GM23338 (cell line): ENCODE data around the gene RENBP. TPM values are rescaled to one million over a fixed set of nuclear protein-coding genes. Genes with fewer than 3 reads are reported as not detected.

Experiments
- ATAC-seq: fragments of 200-7000 bp; cut with Tn5 transposase; 3 replicates; pipeline ENCODE4 v1.9.1; 2020
- DNase-seq: peaks from one replicate; pipeline ENCODE4 v3.0.0-alpha.2; 2015; ENCODE audit warnings: low spot score
- H2AFZ ChIP-seq: fragments of 200-600 bp; sonication (generic); 2 replicates; pipeline ENCODE4 v1.8.0; 2016; ENCODE audit warnings: antibody characterized with exemption, mild to moderate bottlenecking, moderate library complexity
- H3F3A ChIP-seq: fragments of 200-600 bp; sonication (generic); replicated peaks from 2 replicates; pipeline ENCODE4 v1.8.0; 2017; ENCODE audit warnings: antibody characterized with exemption, mixed run types, low read depth
- H3K27ac ChIP-seq: fragments of 200-600 bp; sonication (generic); 2 replicates; pipeline ENCODE4 v1.6.1; 2016; ENCODE audit warnings: low read depth
- H3K27me3 ChIP-seq: fragments of 200-600 bp; sonication (generic); 2 replicates; pipeline ENCODE4 v1.8.0; 2016; ENCODE audit warnings: mild to moderate bottlenecking, mixed run types, moderate library complexity; ENCODE audit not compliant: insufficient read depth
- H3K36me3 ChIP-seq: fragments of 200-600 bp; sonication (generic); 2 replicates; pipeline ENCODE4 v1.8.0; 2016; ENCODE audit warnings: mild to moderate bottlenecking; ENCODE audit not compliant: insufficient read depth
- H3K4me1 ChIP-seq: fragments of 200-600 bp; sonication (generic); 2 replicates; pipeline ENCODE4 v1.8.0; 2016; ENCODE audit warnings: mild to moderate bottlenecking, moderate library complexity; ENCODE audit not compliant: insufficient read depth
- H3K4me2 ChIP-seq: fragments of 200-600 bp; sonication (generic); 2 replicates; pipeline ENCODE4 v1.7.1; 2017; ENCODE audit warnings: mixed run types
- H3K4me3 ChIP-seq: fragments of 200-600 bp; sonication (generic); 2 replicates; pipeline ENCODE4 v1.6.1; 2016; ENCODE audit warnings: mixed run types
- H3K79me2 ChIP-seq: fragments of 200-600 bp; sonication (generic); replicated peaks from 2 replicates; pipeline ENCODE4 v1.8.0; 2017; ENCODE audit warnings: mild to moderate bottlenecking; ENCODE audit not compliant: insufficient read depth
- H3K9me2 ChIP-seq: fragments of 200-600 bp; sonication (generic); 2 replicates; pipeline ENCODE4 v1.8.0; 2017; ENCODE audit not compliant: insufficient read depth
- H4K20me1 ChIP-seq: fragments of 200-600 bp; sonication (generic); replicated peaks from 2 replicates; pipeline ENCODE4 v1.8.0; 2017; ENCODE audit warnings: mild to moderate bottlenecking; ENCODE audit not compliant: insufficient read depth
- H3K27ac Mint-ChIP-seq: 2 replicates; pipeline ENCODE4 v1.8.0; 2020; ENCODE audit warnings: inconsistent platforms, mild to moderate bottlenecking, moderate library complexity, mixed read lengths
- H3K27me3 Mint-ChIP-seq: 3 replicates; pipeline ENCODE4 v1.8.0; 2022; ENCODE audit warnings: low read depth, mild to moderate bottlenecking, moderate library complexity, mixed read lengths, inconsistent platforms; ENCODE audit not compliant: insufficient read depth, poor library complexity
- H3K36me3 Mint-ChIP-seq: 3 replicates; pipeline ENCODE4 v1.8.0; 2021; ENCODE audit warnings: low read depth, mild to moderate bottlenecking, inconsistent platforms, moderate library complexity, mixed read lengths
- H3K4me1 Mint-ChIP-seq: 3 replicates; pipeline ENCODE4 v1.8.0; 2020; ENCODE audit warnings: mild to moderate bottlenecking, inconsistent platforms, mixed read lengths
- H3K4me3 Mint-ChIP-seq: 3 replicates; pipeline ENCODE4 v1.8.0; 2021; ENCODE audit warnings: moderate library complexity, mild to moderate bottlenecking, inconsistent platforms, mixed read lengths
- H3K9me3 Mint-ChIP-seq: 3 replicates; pipeline ENCODE4 v1.8.0; 2020; ENCODE audit warnings: moderate library complexity, mild to moderate bottlenecking, inconsistent platforms, mixed read lengths
- CREB1 ChIP-seq: fragments of 250-450 bp; sonication (Bioruptor Pico); IDR thresholded peaks from 2 replicates; pipeline ENCODE4 v1.5.0; 2020; ENCODE audit warnings: low read depth, mild to moderate bottlenecking, moderate library complexity
- EZH2phosphoT487 ChIP-seq: fragments of 200-600 bp; sonication (generic); IDR thresholded peaks from one replicate; pipeline ENCODE4 v1.8.1; 2018; ENCODE audit warnings: antibody characterized with exemption; ENCODE audit not compliant: unreplicated experiment
- JUNB ChIP-seq: IDR thresholded peaks from one replicate; pipeline ENCODE4 v1.6.1; 2016; ENCODE audit warnings: antibody characterized with exemption; ENCODE audit not compliant: unreplicated experiment
- NANOG ChIP-seq: IDR thresholded peaks from 2 replicates; pipeline ENCODE4 v1.6.1; 2016; ENCODE audit warnings: antibody characterized with exemption, borderline replicate concordance
- POLR2AphosphoS5 ChIP-seq: IDR thresholded peaks from 2 replicates; pipeline ENCODE4 v1.6.1; 2016; ENCODE audit warnings: antibody characterized with exemption, low read depth
- REST ChIP-seq: IDR thresholded peaks from one replicate; pipeline ENCODE4 v1.6.1; 2018; ENCODE audit warnings: antibody characterized with exemption; ENCODE audit not compliant: unreplicated experiment
- STAT1 ChIP-seq: IDR thresholded peaks from one replicate; pipeline ENCODE4 v1.6.1; 2016; ENCODE audit warnings: antibody characterized with exemption; ENCODE audit not compliant: unreplicated experiment
- ZNF331 ChIP-seq: fragments of 250-450 bp; sonication (Bioruptor Pico); IDR thresholded peaks from 2 replicates; pipeline ENCODE4 v1.5.0; 2020; ENCODE audit warnings: low read depth, mild to moderate bottlenecking, moderate library complexity
- ZNF462 ChIP-seq: fragments of 250-450 bp; sonication (Bioruptor Pico); IDR thresholded peaks from 2 replicates; pipeline ENCODE4 v1.5.0; 2020; ENCODE audit warnings: mild to moderate bottlenecking, moderate library complexity
- polyA plus RNA-seq: library from polyadenylated mRNA; unstranded; fragments of >200 nt; fragmentation: Nextera tagmentation; extraction: Ambion mirVana; gene quantifications from 2 replicates; pipeline ENCODE4 v1.2.1, GENCODE V29; 2016
- total RNA-seq: library from RNA; depleted of rRNA; stranded (reverse); fragments of >200 nt; shearing (Covaris generic); gene quantifications from 2 replicates; pipeline ENCODE4 v1.2.3, GENCODE V29; 2014
- TF ChIP-seq, protein P1 (sequence below), 2 experiments: fragments of 200-600 bp in 1 of 2; sonication (generic) in 1 of 2; conservative IDR thresholded peaks; 2 replicates each; pipeline versions ENCODE4 v1.5.1 to v1.6.1; 2016 to 2017; ENCODE audit warnings: antibody characterized with exemption in 2 of 2, low read depth in 2 of 2, mild to moderate bottlenecking in 2 of 2, moderate library complexity in 1 of 2
- TF ChIP-seq, protein P2 (sequence below): IDR thresholded peaks from 2 replicates; pipeline ENCODE4 v1.6.1; 2016; ENCODE audit warnings: antibody characterized with exemption

Gene RENBP
- total and polyA plus RNA-seq, 2 experiments from 2014 or later, result 2.0 to 10.3 TPM

DNA sequence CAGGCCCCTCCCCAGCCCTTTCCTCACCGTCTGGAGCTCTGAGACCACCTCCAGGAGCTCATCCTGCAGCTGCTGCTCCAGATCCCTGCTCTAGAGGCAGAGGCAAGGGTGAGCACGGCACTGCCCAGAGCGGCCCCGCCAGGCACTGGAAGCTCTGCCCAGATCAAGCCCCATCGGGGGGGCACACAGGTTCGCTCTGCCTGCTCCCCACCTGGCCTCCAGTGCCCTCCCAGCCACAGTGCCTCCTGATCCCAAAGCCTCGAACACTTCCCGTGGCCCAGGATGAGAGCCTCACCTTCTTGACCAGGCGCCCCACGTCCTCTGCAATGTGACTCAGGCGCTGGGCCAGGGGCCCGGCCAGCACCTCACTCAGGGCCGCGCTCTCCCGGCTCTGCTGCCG, 23.4 kb downstream of the RENBP start:
- no peak for DNase-seq
- H2AFZ ChIP-seq, result no peak overlapping the region
- H3K27ac ChIP-seq, result no peak overlapping the region
- no peaks in the 10 kb centered on the region for H3K27me3 ChIP-seq
- H3K4me2 ChIP-seq, result no peak overlapping the region
- no peaks in the 10 kb centered on the region for H3F3A ChIP-seq
- H3K4me3 ChIP-seq, result no peak overlapping the region
- Mint-ChIP-seq H3K27me3 (peaks cover 1% of the 10 kb centered on the region), H3K27ac (no peak overlapping the region), H3K9me3 (no peaks in the 10 kb centered on the region; the same call in 2 of the 3 replicates), H3K4me1 (peaks cover 20% of the 10 kb centered on the region), H3K36me3 (peaks cover 20% of the 10 kb centered on the region), H3K4me3 (no peak overlapping the region)
- no peaks in the 10 kb centered on the region for H3K36me3 ChIP-seq
- no peak for ATAC-seq
- H3K79me2 ChIP-seq, result no peaks in the 10 kb centered on the region
- no peaks in the 10 kb centered on the region for H3K9me2 ChIP-seq
- TF ChIP-seq, protein P1, sequence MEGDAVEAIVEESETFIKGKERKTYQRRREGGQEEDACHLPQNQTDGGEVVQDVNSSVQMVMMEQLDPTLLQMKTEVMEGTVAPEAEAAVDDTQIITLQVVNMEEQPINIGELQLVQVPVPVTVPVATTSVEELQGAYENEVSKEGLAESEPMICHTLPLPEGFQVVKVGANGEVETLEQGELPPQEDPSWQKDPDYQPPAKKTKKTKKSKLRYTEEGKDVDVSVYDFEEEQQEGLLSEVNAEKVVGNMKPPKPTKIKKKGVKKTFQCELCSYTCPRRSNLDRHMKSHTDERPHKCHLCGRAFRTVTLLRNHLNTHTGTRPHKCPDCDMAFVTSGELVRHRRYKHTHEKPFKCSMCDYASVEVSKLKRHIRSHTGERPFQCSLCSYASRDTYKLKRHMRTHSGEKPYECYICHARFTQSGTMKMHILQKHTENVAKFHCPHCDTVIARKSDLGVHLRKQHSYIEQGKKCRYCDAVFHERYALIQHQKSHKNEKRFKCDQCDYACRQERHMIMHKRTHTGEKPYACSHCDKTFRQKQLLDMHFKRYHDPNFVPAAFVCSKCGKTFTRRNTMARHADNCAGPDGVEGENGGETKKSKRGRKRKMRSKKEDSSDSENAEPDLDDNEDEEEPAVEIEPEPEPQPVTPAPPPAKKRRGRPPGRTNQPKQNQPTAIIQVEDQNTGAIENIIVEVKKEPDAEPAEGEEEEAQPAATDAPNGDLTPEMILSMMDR (conservative IDR thresholded peaks at IDR 0.05; ENCODE audit: low read depth in 2 of 2), result no peak
- TF ChIP-seq, protein P2, sequence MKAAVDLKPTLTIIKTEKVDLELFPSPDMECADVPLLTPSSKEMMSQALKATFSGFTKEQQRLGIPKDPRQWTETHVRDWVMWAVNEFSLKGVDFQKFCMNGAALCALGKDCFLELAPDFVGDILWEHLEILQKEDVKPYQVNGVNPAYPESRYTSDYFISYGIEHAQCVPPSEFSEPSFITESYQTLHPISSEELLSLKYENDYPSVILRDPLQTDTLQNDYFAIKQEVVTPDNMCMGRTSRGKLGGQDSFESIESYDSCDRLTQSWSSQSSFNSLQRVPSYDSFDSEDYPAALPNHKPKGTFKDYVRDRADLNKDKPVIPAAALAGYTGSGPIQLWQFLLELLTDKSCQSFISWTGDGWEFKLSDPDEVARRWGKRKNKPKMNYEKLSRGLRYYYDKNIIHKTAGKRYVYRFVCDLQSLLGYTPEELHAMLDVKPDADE, result no peak
- TF ChIP-seq ZNF462 (CRISPR knock-in tag) (no peak), NANOG (no peak), ZNF331 (no peak), POLR2AphosphoS5 (no peak), REST (no peak), EZH2phosphoT487 (no peak), JUNB (no peak), STAT1 (no peak), CREB1 (CRISPR knock-in tag) (no peak)
- peaks cover 7% of the 10 kb centered on the region; the same call in 1 of the 2 replicates for H3K4me1 ChIP-seq
- H4K20me1 ChIP-seq, result no peaks in the 10 kb centered on the region
